HG02852 (cell line): ENCODE measurements around the gene PER1.

Experiments
- ATAC-seq: cut with Tn5 transposase; IDR thresholded peaks from one replicate; pipeline ENCODE4 v1.9.1; 2021; ENCODE audit warnings: mild to moderate bottlenecking, moderate library complexity; ENCODE audit not compliant: unreplicated experiment

The PER1 gene

DNA sequence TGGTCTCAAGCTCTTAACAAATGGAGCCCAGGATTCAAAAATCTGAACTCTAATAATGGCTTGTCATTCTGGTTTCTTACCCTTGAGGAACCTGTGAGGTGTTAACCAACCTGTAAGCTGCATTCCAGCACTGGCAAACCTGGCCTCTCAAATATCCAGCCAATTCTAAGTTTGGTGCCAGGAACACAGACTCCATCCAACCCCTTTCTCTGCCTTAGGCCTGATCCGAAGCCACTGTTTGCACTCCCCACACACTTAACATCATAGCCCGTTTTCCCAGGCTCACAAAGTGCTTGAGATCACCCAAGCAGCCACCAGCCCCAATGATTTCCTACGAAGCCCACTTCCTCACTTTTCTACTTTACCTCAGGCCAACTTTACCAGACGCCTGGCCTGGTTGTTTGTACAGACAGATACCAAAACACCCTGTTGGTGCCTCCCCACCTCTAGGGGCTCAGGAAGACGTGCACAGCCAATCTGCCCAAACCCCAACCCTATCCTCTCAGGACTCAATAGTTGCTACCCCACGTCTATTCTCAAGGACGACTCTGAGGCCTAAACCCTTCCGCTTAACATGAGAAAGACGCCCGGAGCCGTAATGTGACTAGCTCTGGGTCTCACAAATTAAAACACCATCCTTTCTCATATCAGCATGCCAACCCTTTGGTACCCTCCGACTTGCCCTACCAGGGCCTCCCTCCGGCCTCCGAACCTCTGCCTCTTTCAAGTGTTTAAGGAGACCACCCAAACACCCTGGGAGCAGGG lies 3.2 kb upstream of the PER1 start:
- ATAC-seq, result no peak

DNA sequence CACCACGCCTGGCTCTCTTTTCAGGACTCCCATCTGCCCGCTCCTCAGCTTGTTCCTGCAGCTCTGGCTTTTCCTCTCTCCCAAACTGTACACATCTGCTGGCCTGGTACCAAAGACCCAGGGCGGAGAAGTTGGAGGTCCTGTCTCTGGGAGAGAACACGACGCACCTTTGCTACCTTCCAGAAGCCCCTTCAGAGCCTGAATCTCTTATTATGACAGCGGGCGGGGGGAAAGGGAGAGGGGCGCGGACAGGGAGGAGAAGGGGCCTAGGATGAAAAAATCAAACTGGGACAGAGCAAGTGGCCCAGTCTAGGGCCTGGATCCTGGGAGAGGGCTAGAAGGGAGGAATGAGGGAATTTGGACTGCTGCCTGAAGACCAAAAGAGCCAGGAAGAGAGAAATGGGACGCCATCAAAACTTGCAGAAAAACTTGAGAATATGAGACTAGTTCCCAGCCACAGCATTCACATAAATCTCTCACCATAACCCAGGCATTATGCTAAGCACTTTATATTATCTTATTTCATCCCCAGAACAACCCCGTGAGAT lies 2.5 kb upstream of the PER1 start:
- no peak for ATAC-seq

DNA sequence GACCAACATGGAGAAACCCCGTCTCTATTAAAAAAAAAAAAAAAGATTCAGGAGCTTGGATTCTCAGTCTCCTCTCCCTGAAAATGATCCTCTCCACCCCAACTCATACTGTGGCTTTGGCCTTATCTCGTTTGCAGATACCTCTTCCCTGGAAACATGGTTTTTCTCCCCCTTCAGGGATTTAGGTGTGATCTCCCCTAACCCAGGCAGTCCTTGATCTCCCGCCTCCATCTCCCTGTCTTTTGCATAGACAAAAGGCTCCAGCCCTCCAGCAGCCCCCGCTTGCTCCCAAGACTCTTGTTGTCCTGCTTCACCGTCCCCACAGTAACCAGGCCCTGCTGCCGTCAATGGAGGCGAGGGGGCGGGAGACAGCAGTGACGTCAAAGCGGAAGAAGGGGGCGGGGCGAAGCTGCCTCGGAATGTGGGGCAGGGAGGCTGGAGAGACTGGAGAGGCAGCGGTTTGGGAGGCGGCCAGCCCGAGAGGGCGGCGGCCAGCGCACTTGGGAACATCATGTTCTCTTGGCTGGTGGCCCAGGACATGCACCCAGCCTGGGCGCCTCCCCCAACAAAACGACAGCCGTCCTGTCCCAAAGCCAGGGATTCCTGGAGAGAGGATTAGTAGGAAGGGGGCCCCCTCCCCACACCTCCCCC lies 1.9 kb upstream of the PER1 start:
- no peak for ATAC-seq

DNA sequence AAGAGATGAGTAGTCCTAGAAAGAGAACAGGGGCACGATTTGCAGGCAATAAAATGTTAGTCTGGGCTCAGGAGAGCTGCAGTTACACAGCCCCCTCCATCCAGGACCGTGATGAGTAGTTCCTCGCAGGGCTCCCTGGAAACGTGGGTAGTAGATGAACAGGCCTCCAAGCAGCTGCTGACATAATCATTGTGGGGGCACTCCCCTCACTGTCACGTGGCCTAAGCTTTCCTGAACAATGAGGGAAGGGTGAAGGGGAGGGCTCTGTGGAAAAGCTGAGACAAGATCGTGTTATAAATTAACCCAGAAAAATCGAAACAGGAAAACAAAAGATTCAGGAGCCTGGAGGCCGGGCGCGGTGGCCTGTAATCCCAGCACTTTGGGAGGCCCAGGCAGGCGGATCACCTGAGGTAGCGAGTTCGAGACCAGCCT lies 1.3 kb upstream of the PER1 start:
- no peak for ATAC-seq

DNA sequence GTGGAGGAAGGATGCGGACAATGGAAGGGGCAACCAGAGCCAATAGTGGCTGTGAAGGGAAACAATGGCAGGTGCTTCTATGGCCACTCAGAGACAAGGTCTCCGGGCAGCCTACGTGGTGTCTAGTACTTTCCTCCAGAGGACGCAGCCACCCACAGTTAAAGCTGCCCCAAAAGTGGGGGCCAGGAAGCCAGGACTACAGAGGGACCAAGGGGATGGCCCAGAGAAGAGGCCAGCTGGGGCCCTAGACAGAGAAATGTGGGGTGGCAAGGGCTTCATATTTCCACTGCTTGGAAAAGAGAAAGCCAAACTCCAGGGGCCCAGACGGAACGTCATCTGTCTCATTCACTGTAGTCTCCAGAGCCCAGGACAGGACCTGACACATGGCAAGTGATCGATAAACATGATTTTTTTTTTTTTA lies 837 bp upstream of the PER1 start:
- no peak for ATAC-seq

DNA sequence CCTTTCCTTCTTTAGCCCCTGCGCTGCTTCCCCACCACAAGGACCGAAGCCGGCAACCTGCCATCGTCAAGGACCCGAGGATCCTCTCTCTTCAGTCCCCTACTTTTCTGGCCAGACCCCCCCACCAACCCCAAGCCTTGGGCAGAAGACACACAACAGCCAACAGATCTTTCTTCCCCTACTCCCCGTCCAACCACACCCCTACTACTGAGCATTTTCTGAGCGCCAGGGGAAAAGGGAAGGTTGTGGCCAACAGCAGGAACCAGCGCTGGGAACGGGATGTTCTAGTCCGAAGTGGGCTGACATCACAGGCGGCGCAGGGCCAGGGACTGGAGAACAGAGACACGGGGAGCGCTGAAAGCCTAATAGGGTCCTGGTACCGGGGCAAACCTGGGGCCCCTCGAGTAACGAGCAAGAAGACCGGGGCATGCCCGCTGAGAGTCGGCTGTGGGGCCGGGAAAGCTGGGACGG lies 528 bp downstream of the PER1 start:
- ATAC-seq, result no peak

DNA sequence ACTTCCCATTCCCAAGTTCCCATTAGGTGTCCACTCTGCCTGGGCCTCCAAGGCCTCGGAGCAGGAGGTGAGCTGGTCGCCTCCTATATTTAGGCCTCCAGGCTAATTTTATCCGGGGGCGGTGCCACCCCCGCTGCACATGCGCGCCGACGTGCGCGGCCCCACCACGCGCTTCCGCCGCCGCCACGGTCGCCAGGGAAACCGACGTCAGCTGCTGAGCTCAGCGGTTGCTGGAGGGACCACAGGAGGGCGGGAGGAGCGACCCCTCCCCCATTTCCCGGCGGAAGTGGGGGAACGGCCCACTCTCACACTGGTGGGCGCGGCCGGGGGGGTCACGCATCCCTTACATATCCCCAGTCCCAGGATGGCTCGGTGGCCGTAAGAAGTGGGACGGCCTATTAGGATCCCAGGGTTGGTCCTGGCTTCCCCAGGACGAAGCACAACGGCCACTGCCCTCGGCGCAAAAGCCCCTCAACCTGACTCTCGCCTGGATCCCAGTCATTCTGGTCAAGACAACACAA lies 1.0 kb downstream of the PER1 start:
- ATAC-seq, result peak; percentile 45

DNA sequence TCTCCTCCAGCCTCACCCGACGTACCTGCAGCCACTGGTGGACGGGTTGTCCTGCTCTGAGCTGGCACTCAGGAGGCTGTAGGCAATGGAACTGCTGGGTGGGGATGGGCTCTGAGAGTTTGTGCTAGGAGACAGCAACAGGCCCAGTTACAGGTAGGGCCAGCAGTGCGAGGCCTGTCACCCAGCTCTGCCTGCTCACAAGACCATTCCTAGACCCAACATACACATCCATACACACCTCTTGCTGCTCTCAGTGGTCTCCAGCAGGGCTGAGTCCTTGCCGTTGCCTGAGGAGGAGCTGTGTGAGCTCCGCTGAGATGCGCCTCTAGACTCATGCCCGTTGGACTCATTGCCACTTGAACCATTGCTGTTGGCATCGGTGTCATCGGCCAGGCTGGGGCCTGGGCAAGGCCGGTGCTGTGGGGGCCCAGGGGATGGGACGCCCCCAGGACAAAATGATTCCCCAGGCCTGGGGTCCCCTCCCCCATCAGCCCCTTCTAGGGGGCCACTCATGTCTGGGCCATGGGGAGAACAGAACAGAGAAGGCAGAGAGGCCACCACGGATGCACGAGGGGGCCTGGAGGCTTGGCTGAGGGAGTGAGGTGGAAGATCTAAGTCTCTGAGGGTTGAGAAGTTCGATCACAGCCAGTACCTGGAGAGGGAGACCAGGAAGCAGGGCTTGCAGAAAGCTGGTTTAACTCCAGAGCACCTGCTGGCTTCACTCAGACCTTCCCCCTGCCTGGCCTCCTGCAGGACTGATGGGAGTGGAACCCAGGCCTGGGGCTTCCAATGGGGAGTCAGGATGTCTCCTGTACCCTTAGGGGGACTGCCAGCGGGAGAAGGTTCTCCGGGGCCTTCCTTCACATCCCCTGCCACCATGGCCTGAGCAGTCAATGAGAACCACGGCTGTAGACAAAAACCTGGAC lies 1.7 kb downstream of the PER1 start:
- no peak for ATAC-seq

DNA sequence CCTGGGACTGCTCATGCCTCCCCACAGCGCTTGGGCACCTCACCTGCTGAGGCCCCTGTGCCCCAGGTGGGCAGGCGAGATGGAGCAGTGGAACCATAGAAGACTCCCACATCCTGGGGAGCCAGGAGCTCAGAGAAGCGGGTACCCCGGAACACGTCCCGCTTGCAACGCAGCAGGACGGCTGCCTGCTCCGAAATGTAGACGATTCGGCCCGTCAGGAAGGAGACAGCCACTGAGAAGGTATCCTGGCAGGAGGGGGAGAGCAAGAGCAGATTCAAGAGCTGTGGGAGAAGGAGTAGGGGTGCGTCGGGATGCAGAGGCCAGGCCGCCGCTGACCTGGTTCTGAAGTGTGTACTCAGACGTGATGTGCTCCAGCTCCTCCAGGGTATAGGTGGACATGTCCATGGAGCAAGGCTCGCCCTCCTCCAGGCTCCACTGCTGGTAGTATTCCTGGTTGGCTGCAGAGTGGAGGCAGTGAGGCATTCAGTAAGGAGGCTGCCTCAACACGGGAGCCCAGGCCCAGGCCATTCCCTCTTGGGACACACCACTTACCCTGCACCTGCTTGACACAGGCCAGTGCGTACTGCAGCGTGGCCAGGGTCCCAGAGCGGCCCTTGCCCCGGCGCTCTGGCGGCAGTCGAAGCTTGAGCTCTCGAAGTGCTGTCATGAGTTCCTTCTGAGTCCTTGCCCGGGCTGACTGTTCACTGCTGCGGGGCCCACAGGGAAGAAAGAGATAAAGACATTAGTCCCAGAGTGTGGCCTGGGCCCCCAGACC lies 2.6 kb downstream of the PER1 start:
- ATAC-seq, result no peak

DNA sequence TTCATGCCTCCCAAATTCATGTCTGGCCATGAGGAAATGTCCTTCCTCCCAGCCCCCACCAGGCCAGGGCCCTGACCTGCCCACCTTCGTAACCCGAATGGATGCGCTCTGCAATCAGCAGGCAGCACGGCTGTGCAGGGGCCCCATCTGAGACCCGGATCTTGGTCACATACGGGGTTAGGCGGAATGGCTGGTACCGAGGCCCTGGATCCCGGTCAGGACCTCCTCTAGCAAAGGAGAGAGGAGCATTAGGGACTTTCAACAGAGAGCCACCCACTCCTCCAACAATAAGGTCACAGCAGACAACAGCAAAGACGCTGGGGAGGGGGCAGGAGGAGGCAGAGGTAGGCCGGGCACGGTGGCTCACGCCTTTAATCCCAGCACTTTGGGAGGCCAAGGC lies 3.6 kb downstream of the PER1 start:
- no peak for ATAC-seq

DNA sequence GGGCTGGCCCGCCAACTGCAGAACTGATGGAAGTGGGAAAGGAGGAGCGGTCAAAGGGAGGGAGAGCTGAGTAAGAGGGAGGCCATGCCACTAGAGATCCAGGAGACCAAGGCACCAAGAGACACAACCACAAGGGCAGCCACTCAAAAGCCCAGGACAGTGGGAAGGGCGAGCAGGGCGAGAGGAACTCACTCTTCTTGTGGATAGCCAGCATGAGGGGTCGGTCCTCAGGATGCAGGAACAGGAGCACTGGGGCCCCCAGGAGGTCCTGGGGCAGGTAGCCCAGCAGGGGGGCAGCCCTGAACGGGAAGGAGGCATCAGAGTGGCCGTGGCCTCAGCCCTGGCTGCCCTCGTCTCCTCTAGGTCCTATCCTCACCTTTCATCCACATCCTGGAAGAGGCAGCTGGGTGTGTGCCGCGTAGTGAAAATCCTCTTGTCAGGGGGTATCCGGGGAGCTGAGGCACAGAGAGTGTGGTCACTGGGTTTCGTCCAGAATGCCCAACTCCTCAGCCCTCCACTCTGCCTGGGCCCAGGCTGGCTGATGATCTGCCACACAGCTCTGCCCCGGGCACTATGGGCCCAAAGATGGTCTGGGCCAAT lies 4.3 kb downstream of the PER1 start:
- no peak for ATAC-seq

DNA sequence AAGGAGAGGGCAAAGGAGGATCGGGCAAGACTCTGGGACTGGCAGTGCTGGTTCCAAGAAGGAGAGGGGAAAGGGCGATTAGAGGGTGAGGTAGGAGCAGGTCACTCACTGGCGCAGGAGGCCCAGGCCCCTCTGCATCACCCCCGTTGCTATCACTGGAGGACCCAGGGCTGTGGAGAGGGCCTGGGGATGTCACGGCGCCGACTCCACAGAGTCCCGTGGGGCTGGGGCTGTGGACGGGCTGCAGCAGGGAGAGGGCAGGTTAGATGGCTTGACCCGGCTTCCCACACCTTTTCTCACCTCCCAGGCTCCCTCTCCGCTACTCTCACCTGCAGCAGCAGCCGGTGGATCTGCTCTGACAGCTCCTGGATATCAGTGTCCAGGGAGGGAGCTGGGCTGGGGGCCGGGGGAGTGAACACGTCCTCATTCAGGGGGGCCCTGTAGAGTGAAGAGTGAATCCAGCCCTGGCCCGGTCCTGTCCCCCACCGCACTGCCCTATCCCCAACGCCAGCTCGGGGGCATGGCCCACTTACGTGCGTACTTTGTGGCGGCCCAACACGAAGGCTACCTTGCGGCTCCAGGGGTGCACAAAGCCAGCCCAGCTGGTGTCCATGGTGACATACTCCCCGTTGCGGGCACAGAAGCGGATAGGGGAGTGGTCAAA lies 4.9 kb downstream of the PER1 start:
- no peak for ATAC-seq

DNA sequence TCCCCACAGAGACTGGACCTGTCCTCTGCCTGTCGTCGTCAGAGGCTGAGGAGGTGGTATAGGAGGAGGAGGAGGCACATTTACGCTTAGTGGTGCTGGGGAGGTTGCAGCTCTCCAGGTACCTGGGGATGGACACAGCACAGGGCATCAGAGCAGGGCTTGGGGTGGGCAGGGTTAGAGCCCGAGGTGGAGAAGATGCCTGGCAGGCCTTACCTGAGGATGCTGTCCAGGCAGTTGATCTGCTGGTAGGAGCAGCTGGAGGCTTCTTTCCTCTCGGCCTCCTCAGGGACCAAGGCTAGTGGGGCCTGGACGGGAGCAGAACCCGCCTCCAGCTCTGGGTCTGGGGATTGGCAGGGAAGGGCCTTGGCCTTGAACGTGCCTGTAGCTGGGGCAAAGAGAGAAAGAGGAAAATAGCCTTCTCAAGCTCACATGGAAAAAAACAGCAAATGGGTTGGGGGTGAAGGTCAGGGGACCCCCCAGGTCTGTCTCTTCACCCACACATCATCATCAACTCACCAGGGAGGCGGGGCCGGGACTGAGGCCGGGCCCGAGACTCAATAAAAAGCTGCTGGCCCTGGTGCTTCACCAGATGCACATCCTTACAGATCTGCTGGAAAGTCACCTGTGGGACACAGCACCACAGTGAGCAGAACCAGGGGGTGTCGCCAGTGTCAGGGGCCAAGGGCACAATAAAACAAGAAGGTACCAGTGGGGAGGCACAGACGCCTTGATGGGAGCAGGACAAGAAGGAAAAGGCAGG lies 5.6 kb downstream of the PER1 start:
- ATAC-seq, result no peak

DNA sequence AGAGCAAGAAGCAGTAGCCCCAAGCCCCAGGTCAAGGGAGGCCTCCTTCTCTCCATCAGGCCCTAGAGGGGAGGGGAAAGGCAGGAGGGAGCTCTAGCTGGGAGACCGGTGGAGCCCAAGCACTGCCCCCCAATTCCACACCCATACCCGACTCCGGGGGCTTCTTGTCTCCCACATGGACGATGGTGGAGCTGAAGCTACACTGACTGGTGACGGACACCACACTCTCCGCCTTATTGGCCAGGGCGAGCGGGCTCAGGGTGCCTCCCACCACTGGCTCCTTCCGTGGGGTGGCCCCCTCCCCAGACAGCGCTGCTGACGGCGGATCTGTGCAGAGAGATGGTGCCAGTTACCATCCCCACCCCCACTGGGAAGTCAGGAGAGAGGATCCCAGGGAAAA lies 6.4 kb downstream of the PER1 start:
- ATAC-seq, result no peak

DNA sequence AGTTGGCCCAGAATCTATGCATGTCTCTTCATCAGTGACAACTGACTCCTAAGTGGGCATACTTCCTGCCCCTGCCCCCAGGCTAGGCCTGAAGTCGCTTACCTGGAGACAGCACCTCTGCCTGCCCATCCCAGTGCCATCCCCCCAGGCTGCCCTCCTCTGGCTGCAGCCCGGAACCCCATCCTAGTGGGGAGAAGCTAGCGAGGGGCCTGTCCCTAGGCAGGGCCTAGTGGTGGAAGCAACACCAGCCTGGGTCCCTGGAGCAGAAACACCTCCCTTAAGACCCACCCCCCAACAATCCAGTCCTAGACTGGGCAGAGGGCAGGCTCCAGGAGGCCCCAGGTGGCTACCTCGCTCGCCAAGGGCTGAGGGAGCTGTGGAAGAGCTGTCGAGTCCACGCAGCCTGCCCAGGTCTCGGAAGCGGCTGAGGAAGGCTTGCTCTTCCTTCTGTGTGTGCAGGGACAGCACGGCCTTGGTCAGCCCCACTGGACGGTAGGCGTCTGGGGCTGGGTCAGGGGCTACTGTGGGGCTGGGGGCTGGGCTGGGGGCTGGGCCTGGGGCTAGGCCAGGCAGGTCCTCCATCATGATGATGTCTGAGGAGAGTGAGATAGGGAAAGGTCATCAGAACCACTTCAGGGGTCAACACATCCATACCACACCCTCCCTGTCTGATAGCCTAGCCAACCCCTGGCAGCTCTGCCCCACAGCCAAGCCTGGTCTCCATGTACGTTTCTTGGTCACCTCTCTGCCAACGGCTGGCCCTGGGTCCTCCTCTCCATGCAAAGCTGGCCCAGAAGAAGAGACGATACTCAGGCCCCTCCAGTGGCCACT lies 7.6 kb downstream of the PER1 start:
- ATAC-seq, result no peak

DNA sequence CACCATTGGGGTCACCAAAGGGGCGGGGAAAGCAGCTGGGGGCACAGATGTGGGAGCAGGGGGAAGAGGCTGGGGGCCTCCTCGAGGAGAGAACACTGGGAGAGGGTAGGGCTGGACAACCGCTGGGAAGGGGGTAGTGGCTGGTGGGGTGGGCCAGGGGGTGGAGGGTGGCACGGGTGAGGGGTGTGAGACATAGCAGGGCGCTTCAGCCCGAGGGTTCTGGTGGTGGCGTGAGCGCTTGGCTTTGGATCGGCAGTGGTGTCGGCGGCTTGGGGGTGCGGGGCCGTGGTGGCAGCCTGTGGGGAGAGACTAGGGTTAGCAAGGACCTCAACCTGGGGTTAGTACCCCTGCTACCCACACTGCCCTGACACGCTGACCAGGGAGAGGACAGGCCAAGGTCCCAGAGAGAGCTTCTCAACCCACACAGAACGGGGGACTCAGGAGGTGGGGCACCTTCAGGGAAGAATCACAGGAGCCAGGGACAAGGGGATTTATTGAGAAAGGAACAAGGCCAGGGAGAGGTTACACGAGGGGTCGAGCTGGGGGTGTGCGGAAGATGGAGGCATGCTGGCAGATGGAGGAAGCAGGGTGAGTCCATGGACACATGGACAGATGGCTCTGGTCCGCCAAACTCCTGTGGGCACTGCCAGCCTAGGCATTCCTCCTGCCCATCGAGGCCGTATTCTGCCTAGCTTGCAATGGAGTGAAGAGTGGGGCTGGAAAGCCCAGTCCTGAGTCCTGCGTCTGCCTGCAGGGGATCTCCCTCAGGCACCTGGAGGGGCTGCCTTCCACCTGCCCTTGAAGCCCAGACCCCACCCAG lies 8.4 kb downstream of the PER1 start:
- no peak for ATAC-seq
